ENCODE data around the gene MAN2A1. TPM values are rescaled to one million over a fixed set of nuclear protein-coding genes. Genes with fewer than 3 reads are reported as not detected.

Gene MAN2A1
- total and polyA plus RNA-seq, 2 experiments from 2014 or later, result 4.4 to 8.6 TPM

DNA sequence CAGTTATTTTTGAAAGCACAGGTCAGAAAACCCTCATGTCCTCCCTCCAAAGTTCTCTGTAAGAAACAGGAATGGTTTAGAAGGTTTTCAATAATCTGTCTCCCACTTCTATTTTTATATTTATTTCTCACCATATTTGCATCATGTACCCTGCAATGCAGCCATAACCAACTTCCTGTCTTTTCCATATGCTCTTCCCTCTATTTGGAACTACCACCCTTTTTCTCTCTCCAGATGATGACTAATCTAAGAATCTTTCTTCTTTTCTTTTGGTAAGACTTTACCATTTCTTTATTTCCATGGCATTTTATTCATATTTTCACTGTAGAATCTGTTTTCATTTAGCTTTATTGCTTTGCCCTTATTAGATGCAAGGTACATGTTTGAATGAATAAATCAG lies 33.9 kb downstream of the MAN2A1 start:
- Histone ChIP-seq H3K4me3 (no peak overlapping the region), H3K4me1 (ENCODE audit: low read depth) (no peaks in the 10 kb centered on the region), H3K27ac (no peak overlapping the region), H3K9me3 (ENCODE audit: low read depth) (no peaks in the 10 kb centered on the region), H3K27me3 (no peaks in the 10 kb centered on the region), H3K36me3 (no peaks in the 10 kb centered on the region)
- no peak for DNase-seq (ENCODE audit: low read depth in 1 of 2, low spot score in 1 of 2)
- TF ChIP-seq, protein P1, sequence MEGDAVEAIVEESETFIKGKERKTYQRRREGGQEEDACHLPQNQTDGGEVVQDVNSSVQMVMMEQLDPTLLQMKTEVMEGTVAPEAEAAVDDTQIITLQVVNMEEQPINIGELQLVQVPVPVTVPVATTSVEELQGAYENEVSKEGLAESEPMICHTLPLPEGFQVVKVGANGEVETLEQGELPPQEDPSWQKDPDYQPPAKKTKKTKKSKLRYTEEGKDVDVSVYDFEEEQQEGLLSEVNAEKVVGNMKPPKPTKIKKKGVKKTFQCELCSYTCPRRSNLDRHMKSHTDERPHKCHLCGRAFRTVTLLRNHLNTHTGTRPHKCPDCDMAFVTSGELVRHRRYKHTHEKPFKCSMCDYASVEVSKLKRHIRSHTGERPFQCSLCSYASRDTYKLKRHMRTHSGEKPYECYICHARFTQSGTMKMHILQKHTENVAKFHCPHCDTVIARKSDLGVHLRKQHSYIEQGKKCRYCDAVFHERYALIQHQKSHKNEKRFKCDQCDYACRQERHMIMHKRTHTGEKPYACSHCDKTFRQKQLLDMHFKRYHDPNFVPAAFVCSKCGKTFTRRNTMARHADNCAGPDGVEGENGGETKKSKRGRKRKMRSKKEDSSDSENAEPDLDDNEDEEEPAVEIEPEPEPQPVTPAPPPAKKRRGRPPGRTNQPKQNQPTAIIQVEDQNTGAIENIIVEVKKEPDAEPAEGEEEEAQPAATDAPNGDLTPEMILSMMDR (IDR thresholded peaks at IDR 0.05; ENCODE audit: low read depth, low read length), result no peak

DNA sequence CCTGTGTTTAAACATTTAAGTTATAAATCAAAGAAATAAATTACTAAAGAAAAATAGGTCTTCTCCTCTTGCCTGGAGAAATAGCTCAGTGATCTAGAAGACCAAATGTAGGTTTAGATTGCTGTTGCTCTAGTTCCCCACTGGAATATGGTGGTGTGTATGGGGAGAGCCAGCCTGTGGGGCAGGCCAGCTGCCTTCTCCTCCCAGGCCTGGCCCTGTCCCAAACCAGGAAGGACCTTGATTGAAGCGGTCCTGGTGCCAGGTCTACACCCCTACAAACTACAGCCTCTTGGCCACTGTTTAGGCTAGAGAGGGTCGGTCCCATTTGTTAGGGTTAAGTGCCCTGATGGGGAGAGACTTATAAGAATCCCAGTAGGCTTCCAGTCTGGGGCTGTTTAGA lies 35.4 kb downstream of the MAN2A1 start:
- H3K27ac ChIP-seq, result no peak overlapping the region
- TF ChIP-seq, protein P1 (IDR thresholded peaks at IDR 0.05; ENCODE audit: low read depth, low read length), result no peak
- no peak overlapping the region for H3K4me3 ChIP-seq
- H3K4me1 ChIP-seq (ENCODE audit: low read depth), result no peaks in the 10 kb centered on the region
- no peaks in the 10 kb centered on the region for H3K9me3 ChIP-seq (ENCODE audit: low read depth)
- no peaks in the 10 kb centered on the region for H3K27me3 ChIP-seq
- no peaks in the 10 kb centered on the region for H3K36me3 ChIP-seq
- DNase-seq (ENCODE audit: low read depth in 1 of 2, low spot score in 1 of 2), result no peak

DNA sequence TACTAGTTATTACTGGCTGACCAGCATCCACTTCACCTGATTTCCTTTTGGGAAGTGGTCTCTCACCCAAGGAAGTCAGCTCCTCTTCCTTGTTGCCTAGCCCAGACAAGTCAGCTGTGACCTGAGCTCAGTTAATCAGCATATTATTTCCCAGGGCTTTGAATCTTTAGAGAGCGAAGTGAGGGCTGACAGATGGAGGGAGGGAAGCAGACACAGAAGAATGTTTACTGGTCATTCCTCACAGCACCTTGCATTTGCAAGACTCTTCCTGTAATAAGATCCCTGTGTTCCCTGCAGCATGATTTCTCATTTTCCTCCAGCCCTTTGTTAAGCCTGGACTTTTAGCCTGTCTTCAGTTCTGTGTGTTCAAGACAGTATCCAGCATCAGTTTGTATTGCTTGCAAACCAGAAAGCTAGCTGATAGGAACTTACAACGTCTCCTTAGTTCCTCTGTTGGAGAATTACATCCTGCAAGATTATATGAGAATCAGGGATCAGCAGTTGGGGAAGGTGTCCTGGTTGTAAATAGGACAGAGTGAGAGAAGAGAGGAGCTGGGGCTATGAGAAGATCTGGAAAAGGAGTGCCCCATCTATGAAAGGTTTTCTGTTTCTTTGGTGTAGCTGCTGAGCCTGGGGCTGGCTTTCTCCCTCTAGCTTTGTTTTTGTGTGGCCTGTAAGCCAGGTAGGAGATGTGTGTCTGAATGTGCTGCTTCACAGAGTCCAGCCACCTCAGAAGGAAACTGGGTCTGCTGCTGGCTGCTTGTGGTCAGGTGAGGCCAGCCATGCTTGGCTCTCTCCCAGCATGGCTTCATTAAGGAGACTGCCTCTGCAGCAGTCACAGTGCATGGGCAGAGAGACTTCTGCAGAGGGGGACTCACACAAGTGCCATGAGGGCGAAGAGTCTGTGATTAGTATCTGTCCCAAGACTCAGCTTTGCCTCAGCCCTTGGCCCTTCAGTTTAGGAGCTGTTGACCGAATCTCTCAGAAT lies 50.3 kb downstream of the MAN2A1 start:
- no peaks in the 10 kb centered on the region for H3K9me3 ChIP-seq (ENCODE audit: low read depth)
- TF ChIP-seq, protein P1 (IDR thresholded peaks at IDR 0.05; ENCODE audit: low read depth, low read length), result no peak
- H3K27ac ChIP-seq, result peak overlapping the region; percentile 55
- peaks cover 10% of the 10 kb centered on the region for H3K4me1 ChIP-seq (ENCODE audit: low read depth)
- H3K4me3 ChIP-seq, result no peak overlapping the region
- no peaks in the 10 kb centered on the region for H3K27me3 ChIP-seq
- H3K36me3 ChIP-seq, result no peaks in the 10 kb centered on the region
- DNase-seq (ENCODE audit: low read depth in 1 of 2, low spot score in 1 of 2), result peak; percentile 18 to 36

DNA sequence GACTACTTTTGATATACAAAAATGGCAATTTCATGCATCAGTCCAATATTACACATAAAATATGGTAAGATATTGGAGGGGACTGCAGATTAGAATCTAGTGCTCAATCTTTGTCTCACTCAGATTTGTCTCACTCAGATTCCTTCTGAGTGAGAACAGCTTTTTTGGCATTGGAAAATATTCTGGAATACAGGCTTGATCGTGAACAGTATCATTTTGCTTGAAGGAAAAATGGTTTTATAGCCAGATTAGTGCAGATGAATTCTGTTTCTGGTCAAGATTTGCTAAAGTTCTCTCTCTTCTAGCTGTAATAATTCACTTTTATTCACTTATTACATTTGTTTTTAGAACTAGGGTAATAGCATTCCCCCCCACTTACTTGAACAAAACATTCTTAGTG lies 51.2 kb downstream of the MAN2A1 start:
- Histone ChIP-seq H3K4me1 (ENCODE audit: low read depth) (peaks cover 10% of the 10 kb centered on the region), H3K27ac (no peak overlapping the region), H3K9me3 (ENCODE audit: low read depth) (no peaks in the 10 kb centered on the region), H3K36me3 (no peaks in the 10 kb centered on the region), H3K27me3 (no peaks in the 10 kb centered on the region), H3K4me3 (no peak overlapping the region)
- TF ChIP-seq, protein P1 (IDR thresholded peaks at IDR 0.05; ENCODE audit: low read depth, low read length), result no peak
- DNase-seq (ENCODE audit: low read depth in 1 of 2, low spot score in 1 of 2), result no peak

DNA sequence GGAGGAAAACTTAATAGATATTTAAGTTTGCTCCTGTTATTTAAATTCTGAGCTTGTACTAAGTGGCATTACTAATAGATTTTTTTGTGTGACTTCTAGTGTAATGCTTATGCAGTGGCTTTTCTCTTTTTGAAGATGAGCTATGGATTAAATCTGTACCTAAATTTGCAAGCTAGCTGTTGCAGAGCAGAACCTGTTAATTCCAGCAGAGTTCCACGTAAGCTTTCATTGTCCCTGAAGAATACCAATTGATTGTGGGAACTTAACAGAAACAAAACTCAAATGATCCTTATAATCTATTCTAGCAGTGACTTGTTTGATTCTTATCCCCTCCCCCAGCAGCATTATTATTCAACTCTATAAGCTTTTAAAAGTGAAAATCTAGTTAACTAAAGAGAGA lies 51.7 kb downstream of the MAN2A1 start:
- H3K9me3 ChIP-seq (ENCODE audit: low read depth), result no peaks in the 10 kb centered on the region
- H3K4me1 ChIP-seq (ENCODE audit: low read depth), result peaks cover 10% of the 10 kb centered on the region
- no peak overlapping the region for H3K4me3 ChIP-seq
- TF ChIP-seq, protein P1 (IDR thresholded peaks at IDR 0.05; ENCODE audit: low read depth, low read length), result no peak
- no peaks in the 10 kb centered on the region for H3K27me3 ChIP-seq
- no peak overlapping the region for H3K27ac ChIP-seq
- no peak for DNase-seq (ENCODE audit: low read depth in 1 of 2, low spot score in 1 of 2)
- H3K36me3 ChIP-seq, result no peaks in the 10 kb centered on the region
